Activated naive CD8-positive, alpha-beta T cell treated with anti-CD3 and anti-CD28 coated beads, Interleukin-2, amount 10 ng/mL, durations not matched to agents 7 days and 5 days (primary cell): Measurements from ENCODE around the gene SLC22A5. TPM values are rescaled to one million over a fixed set of nuclear protein-coding genes. Genes with fewer than 3 reads are reported as not detected.

Experiments used
- ATAC-seq: fragments of 150-1000 bp; cut with Tn5 transposase; one replicate; pipeline ENCODE4 v1.10.0; 2021; ENCODE audit warnings: low read depth, moderate library complexity
- POLR2A ChIA-PET: fragments of 350-600 bp; sonication (Branson Sonifier 250); formaldehyde crosslinking; loops from one replicate; lab custom pipeline; 2021; ENCODE audit warnings: antibody characterized with exemption; lab: Charles Lee
- DNase-seq: peaks from one replicate; pipeline ENCODE4 v3.0.0; 2021
- H3K27ac Mint-ChIP-seq: one replicate; pipeline ENCODE4 v1.8.0; 2022; ENCODE audit warnings: mild to moderate bottlenecking, mixed read lengths
- H3K27me3 Mint-ChIP-seq: one replicate; pipeline ENCODE4 v1.8.0; 2022; ENCODE audit warnings: mild to moderate bottlenecking, moderate library complexity, mixed read lengths
- H3K36me3 Mint-ChIP-seq: one replicate; pipeline ENCODE4 v1.8.0; 2021; ENCODE audit warnings: mild to moderate bottlenecking, mixed read lengths
- H3K4me1 Mint-ChIP-seq: one replicate; pipeline ENCODE4 v1.8.0; 2021; ENCODE audit warnings: mixed read lengths
- H3K4me3 Mint-ChIP-seq: one replicate; pipeline ENCODE4 v1.8.0; 2022; ENCODE audit warnings: mild to moderate bottlenecking, moderate library complexity, mixed read lengths
- H3K9me3 Mint-ChIP-seq: one replicate; pipeline ENCODE4 v1.8.0; 2021; ENCODE audit warnings: mixed read lengths
- total RNA-seq, 2 experiments: library from RNA; stranded (reverse); gene quantifications; one replicate each; pipeline ENCODE4 v1.2.3, GENCODE V29; 2021

The SLC22A5 gene
- total RNA-seq, 2 experiments from 2014 or later: 5.1 to 6.0 TPM

- peak overlapping the region; percentile 84 for H3K27ac Mint-ChIP-seq
- peaks cover 88% of the 10 kb centered on the region for H3K4me1 Mint-ChIP-seq
- H3K9me3 Mint-ChIP-seq: no peaks in the 10 kb centered on the region
- H3K36me3 Mint-ChIP-seq: peaks cover 38% of the 10 kb centered on the region
- POLR2A ChIA-PET: interaction anchor here (0.7 to 8.0 kb wide), 10 partner anchors 8 to 72 kb away, joined by 3 to 211 read pairs (median 40); partner anchors contain the start of gene IRF1
- H3K4me3 Mint-ChIP-seq: peak overlapping the region; percentile 60
- ATAC-seq (no peak), DNase-seq (no peak)
- no peaks in the 10 kb centered on the region for H3K27me3 Mint-ChIP-seq
Observed at GRCh38 chr5:132423438-132423898, 54.0 kb downstream of the SLC22A5 start.

GRCh38 chr5:132424167-132424880 is 54.8 kb downstream of the SLC22A5 start:
- Mint-ChIP-seq H3K9me3 (no peaks in the 10 kb centered on the region), H3K4me3 (peak overlapping the region; percentile 85), H3K4me1 (peaks cover 93% of the 10 kb centered on the region), H3K36me3 (peaks cover 40% of the 10 kb centered on the region), H3K27me3 (no peaks in the 10 kb centered on the region), H3K27ac (peak overlapping the region; percentile 95)
- DNase-seq: no peak
- POLR2A ChIA-PET: interaction anchor here (0.7 to 8.0 kb wide), 9 partner anchors 10 to 71 kb away, joined by 3 to 211 read pairs (median 108); partner anchors contain the start of gene IRF1
- ATAC-seq: no peak

GRCh38 chr5:132425009-132425937 is 55.8 kb downstream of the SLC22A5 start:
- Mint-ChIP-seq H3K27ac (peak overlapping the region; percentile 95), H3K4me1 (peaks cover 92% of the 10 kb centered on the region), H3K36me3 (peaks cover 39% of the 10 kb centered on the region), H3K27me3 (no peaks in the 10 kb centered on the region), H3K4me3 (peak overlapping the region; percentile 85), H3K9me3 (no peaks in the 10 kb centered on the region)
- no peak for DNase-seq
- ATAC-seq: peak; percentile 62
- POLR2A ChIA-PET: interaction anchor here (1.1 to 8.0 kb wide), 17 partner anchors 8 to 132 kb away, joined by 3 to 211 read pairs (median 21); partner anchors contain the start of genes IRF1 and RAD50

- peak overlapping the region; percentile 95 for H3K27ac Mint-ChIP-seq
- no peak for DNase-seq
- peak overlapping the region; percentile 85 for H3K4me3 Mint-ChIP-seq
- ATAC-seq: no peak
- no peaks in the 10 kb centered on the region for H3K9me3 Mint-ChIP-seq
- POLR2A ChIA-PET: interaction anchor here (0.8 to 8.0 kb wide), 19 partner anchors 9 to 131 kb away, joined by 3 to 211 read pairs (median 10); partner anchors contain the start of genes IRF1 and RAD50
- no peaks in the 10 kb centered on the region for H3K27me3 Mint-ChIP-seq
- peaks cover 91% of the 10 kb centered on the region for H3K4me1 Mint-ChIP-seq
- H3K36me3 Mint-ChIP-seq: peaks cover 41% of the 10 kb centered on the region
Observed at GRCh38 chr5:132425975-132426524, 56.5 kb downstream of the SLC22A5 start.

- DNase-seq: peak; percentile 76
- Mint-ChIP-seq H3K36me3 (peaks cover 38% of the 10 kb centered on the region), H3K4me3 (peak overlapping the region; percentile 85), H3K4me1 (peaks cover 88% of the 10 kb centered on the region), H3K27ac (peak overlapping the region; percentile 95), H3K9me3 (no peaks in the 10 kb centered on the region), H3K27me3 (no peaks in the 10 kb centered on the region)
- peak; percentile 60 for ATAC-seq
- POLR2A ChIA-PET: interaction anchor here (0.8 to 8.0 kb wide), 18 partner anchors 9 to 130 kb away, joined by 3 to 211 read pairs (median 16); partner anchors contain the start of genes IRF1 and RAD50
Observed at GRCh38 chr5:132426525-132427138, 57.1 kb downstream of the SLC22A5 start.

- POLR2A ChIA-PET: interaction anchor here (0.6 to 8.0 kb wide), 16 partner anchors 10 to 72 kb away, joined by 3 to 211 read pairs (median 36); partner anchors contain the start of gene IRF1
- Mint-ChIP-seq H3K27me3 (no peaks in the 10 kb centered on the region), H3K9me3 (no peaks in the 10 kb centered on the region), H3K27ac (peak overlapping the region; percentile 95), H3K4me3 (peak overlapping the region; percentile 85), H3K36me3 (peaks cover 40% of the 10 kb centered on the region), H3K4me1 (peaks cover 90% of the 10 kb centered on the region)
- DNase-seq (peak; percentile 55), ATAC-seq (peak; percentile 55)
Observed at GRCh38 chr5:132427281-132428146, 58.0 kb downstream of the SLC22A5 start.

GRCh38 chr5:132428147-132428482 is 58.6 kb downstream of the SLC22A5 start:
- H3K27me3 Mint-ChIP-seq: no peaks in the 10 kb centered on the region
- peaks cover 43% of the 10 kb centered on the region for H3K36me3 Mint-ChIP-seq
- ATAC-seq (no peak), DNase-seq (no peak)
- H3K27ac Mint-ChIP-seq: peak overlapping the region; percentile 95
- peak overlapping the region; percentile 85 for H3K4me3 Mint-ChIP-seq
- no peaks in the 10 kb centered on the region for H3K9me3 Mint-ChIP-seq
- POLR2A ChIA-PET: interaction anchor here (0.6 to 8.0 kb wide), 10 partner anchors 10 to 67 kb away, joined by 4 to 211 read pairs (median 89); partner anchors contain the start of gene IRF1
- H3K4me1 Mint-ChIP-seq: peaks cover 88% of the 10 kb centered on the region

GRCh38 chr5:132428484-132429462 is 59.3 kb downstream of the SLC22A5 start:
- no peak for ATAC-seq
- Mint-ChIP-seq H3K4me1 (peaks cover 83% of the 10 kb centered on the region), H3K9me3 (no peaks in the 10 kb centered on the region), H3K27me3 (no peaks in the 10 kb centered on the region), H3K36me3 (peaks cover 43% of the 10 kb centered on the region), H3K27ac (peak overlapping the region; percentile 95), H3K4me3 (peak overlapping the region; percentile 85)
- DNase-seq: no peak
- POLR2A ChIA-PET: interaction anchor here (0.6 to 8.0 kb wide), 12 partner anchors 9 to 67 kb away, joined by 3 to 211 read pairs (median 68); partner anchors contain the start of gene IRF1

- Mint-ChIP-seq H3K27me3 (no peaks in the 10 kb centered on the region), H3K36me3 (peaks cover 47% of the 10 kb centered on the region), H3K9me3 (no peaks in the 10 kb centered on the region), H3K4me1 (peaks cover 83% of the 10 kb centered on the region), H3K27ac (peak overlapping the region; percentile 70), H3K4me3 (no peak overlapping the region)
- DNase-seq (no peak), ATAC-seq (no peak)
- POLR2A ChIA-PET: interaction anchor here (0.6 to 8.0 kb wide), 9 partner anchors 8 to 61 kb away, joined by 3 to 162 read pairs (median 10); partner anchors contain the start of gene IRF1
Observed at GRCh38 chr5:132429463-132430440, 60.2 kb downstream of the SLC22A5 start.

GRCh38 chr5:132430746-132431145 is 61.2 kb downstream of the SLC22A5 start:
- peaks cover 51% of the 10 kb centered on the region for H3K36me3 Mint-ChIP-seq
- peak overlapping the region; percentile 70 for H3K27ac Mint-ChIP-seq
- DNase-seq (no peak), ATAC-seq (no peak)
- no peak overlapping the region for H3K4me3 Mint-ChIP-seq
- POLR2A ChIA-PET: interaction anchor here (0.6 to 4.9 kb wide), 4 partner anchors 20 to 49 kb away, joined by 3 to 32 read pairs (median 8); no protein-coding TSS in a partner anchor
- peaks cover 80% of the 10 kb centered on the region for H3K4me1 Mint-ChIP-seq
- no peaks in the 10 kb centered on the region for H3K27me3 Mint-ChIP-seq
- H3K9me3 Mint-ChIP-seq: no peaks in the 10 kb centered on the region
